Effector memory CD4-positive, alpha-beta T cell (primary cell): ENCODE measurements around the gene TNFRSF25.
"Not testable (repeated sequence)": the region's sequence is repeated elsewhere in the genome, so short reads cannot be mapped to it uniquely, and the experiment has no call there.

Experiments
- DNase-seq, 3 donors: peaks; one replicate each; pipeline ENCODE4 v3.0.0-alpha.2; 2020
- H3K27ac ChIP-seq: 2 replicates; pipeline ENCODE4 v1.7.0; 2013; ENCODE audit warnings: mild to moderate bottlenecking, low read length, moderate library complexity; ENCODE audit not compliant: insufficient read depth, poor library complexity, severe bottlenecking
- H3K27me3 ChIP-seq: replicated peaks from 2 replicates; pipeline ENCODE4 v1.7.0; 2013; ENCODE audit warnings: mild to moderate bottlenecking, low read length; ENCODE audit not compliant: insufficient read depth, control insufficient read depth, poor library complexity, severe bottlenecking
- H3K36me3 ChIP-seq: 2 replicates; pipeline ENCODE4 v1.7.0; 2013; ENCODE audit warnings: mild to moderate bottlenecking, low read length, moderate library complexity; ENCODE audit not compliant: control insufficient read depth, insufficient read depth
- H3K4me1 ChIP-seq: 2 replicates; pipeline ENCODE4 v1.7.0; 2013; ENCODE audit warnings: low read length, mild to moderate bottlenecking; ENCODE audit not compliant: control insufficient read depth, insufficient read depth, poor library complexity, severe bottlenecking
- H3K4me3 ChIP-seq: 2 replicates; pipeline ENCODE4 v1.7.0; 2013; ENCODE audit warnings: low read length, low read depth, mild to moderate bottlenecking; ENCODE audit not compliant: insufficient read depth, poor library complexity, severe bottlenecking
- H3K9me3 ChIP-seq: 2 replicates; pipeline ENCODE4 v1.7.0; 2013; ENCODE audit warnings: mild to moderate bottlenecking, low read length, moderate library complexity; ENCODE audit not compliant: control insufficient read depth

Gene TNFRSF25

GRCh38 chr1:6445062-6445763, 20.8 kb downstream of the TNFRSF25 start:
- H3K27me3 ChIP-seq = peaks cover 19% of the 10 kb centered on the region
- H3K27ac ChIP-seq = no peak overlapping the region
- DNase-seq = no peak

GRCh38 chr1:6444377-6444776, 21.6 kb downstream of the TNFRSF25 start:
- DNase-seq = no peak
- no peaks in the 10 kb centered on the region for H3K36me3 ChIP-seq
- H3K4me1 ChIP-seq = peaks cover 27% of the 10 kb centered on the region
- no peak overlapping the region for H3K4me3 ChIP-seq
- H3K27ac ChIP-seq = no peak overlapping the region
- no peaks in the 10 kb centered on the region for H3K9me3 ChIP-seq
- H3K27me3 ChIP-seq = peaks cover 19% of the 10 kb centered on the region

More at GRCh38 chr1:6445062-6445763, 20.8 kb downstream of the TNFRSF25 start:
- Histone ChIP-seq H3K36me3 (no peaks in the 10 kb centered on the region), H3K4me1 (peaks cover 23% of the 10 kb centered on the region), H3K9me3 (no peaks in the 10 kb centered on the region), H3K4me3 (no peak overlapping the region)

DNA sequence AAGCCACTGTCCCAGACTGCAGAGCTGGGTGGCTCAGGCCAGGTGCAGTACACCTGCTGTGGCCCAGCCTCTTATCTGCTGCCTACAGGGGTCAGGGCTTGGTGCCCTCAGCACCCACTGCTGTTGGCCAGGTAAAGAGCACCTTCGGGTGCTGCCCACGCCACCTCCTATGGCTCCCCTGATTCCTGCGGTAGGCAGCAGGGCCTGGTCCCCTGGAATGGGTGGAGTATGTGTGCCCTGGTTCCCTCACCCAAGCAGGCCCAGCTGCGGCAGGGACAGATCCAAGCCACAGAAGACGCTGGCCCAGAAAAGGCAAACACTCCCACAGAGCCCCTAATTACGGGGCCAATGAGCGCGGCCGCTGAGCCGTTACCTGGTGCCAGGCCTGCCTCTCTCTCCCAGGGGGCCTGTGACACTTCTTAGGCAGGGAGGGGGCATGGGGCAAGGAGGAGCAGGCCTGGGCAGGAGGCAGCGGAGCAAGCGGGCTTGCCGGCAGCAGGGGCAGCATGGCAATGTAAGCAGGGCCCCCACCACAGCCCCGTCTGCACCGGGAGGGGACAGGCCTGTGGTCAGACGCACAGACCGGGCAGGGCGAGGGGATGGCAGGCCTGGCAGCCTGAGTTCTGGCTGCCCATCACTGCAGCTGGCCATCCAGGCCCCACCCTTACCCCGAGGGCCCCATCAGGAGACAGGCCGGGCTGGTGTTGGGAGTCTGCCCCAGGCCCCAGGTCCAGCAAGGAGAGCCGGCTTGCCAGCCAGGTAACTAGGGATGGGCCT, 22.4 kb downstream of the TNFRSF25 start:
- Histone ChIP-seq H3K4me1 (peaks cover 27% of the 10 kb centered on the region), H3K36me3 (no peaks in the 10 kb centered on the region), H3K27ac (no peak overlapping the region), H3K4me3 (no peak overlapping the region), H3K9me3 (no peaks in the 10 kb centered on the region), H3K27me3 (peaks cover 19% of the 10 kb centered on the region)
- no peak for DNase-seq

DNA sequence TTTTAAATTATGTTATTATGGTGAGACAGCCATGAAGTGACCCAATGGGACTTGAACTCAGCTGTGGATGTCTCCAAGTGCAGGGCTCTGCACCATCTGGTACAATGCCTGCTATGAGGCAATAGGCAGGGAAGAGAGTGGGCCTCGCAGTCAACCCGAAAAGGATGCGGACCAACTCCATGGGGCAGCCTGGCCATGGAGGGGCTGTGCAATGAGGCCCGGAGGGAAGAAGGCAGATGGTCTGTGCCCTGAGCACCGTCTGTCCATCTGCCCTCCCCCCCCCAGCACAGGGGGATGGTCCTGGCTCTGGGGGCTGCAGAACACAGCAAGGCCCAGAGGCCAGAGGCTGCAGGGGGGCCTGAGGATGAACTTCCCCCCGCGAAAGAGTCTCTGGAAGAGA, 24.4 kb downstream of the TNFRSF25 start:
- H3K36me3 ChIP-seq = no peaks in the 10 kb centered on the region
- no peaks in the 10 kb centered on the region for H3K9me3 ChIP-seq
- H3K4me3 ChIP-seq = no peak overlapping the region
- no peak overlapping the region for H3K27ac ChIP-seq
- peaks cover 8% of the 10 kb centered on the region for H3K4me1 ChIP-seq
- DNase-seq = no peak
- no peaks in the 10 kb centered on the region for H3K27me3 ChIP-seq

- peak; percentile 66 to 78 (median 76) for DNase-seq
- H3K4me1 ChIP-seq = peaks cover 4% of the 10 kb centered on the region
- no peaks in the 10 kb centered on the region for H3K27me3 ChIP-seq
- no peak overlapping the region for H3K27ac ChIP-seq
- H3K4me3 ChIP-seq = no peak overlapping the region
- H3K36me3 ChIP-seq = no peaks in the 10 kb centered on the region
- H3K9me3 ChIP-seq = no peaks in the 10 kb centered on the region
These were observed 25.5 kb downstream of the TNFRSF25 start for GRCh38 chr1:6440198-6441126.

GRCh38 chr1:6438047-6438525, 27.9 kb downstream of the TNFRSF25 start:
- no peaks in the 10 kb centered on the region for H3K27me3 ChIP-seq
- H3K27ac ChIP-seq = no peak overlapping the region
- no peaks in the 10 kb centered on the region for H3K9me3 ChIP-seq
- H3K36me3 ChIP-seq = no peaks in the 10 kb centered on the region
- peak; percentile 51 to 67 (median 55) for DNase-seq
- no peak overlapping the region for H3K4me3 ChIP-seq
- peaks cover 4% of the 10 kb centered on the region for H3K4me1 ChIP-seq

- not testable (repeated sequence) for H3K27ac ChIP-seq, H3K9me3 ChIP-seq, H3K36me3 ChIP-seq, H3K4me1 ChIP-seq, H3K4me3 ChIP-seq, DNase-seq, H3K27me3 ChIP-seq
These were observed 28.8 kb downstream of the TNFRSF25 start for GRCh38 chr1:6437012-6437700.

- H3K4me3 ChIP-seq, H3K27ac ChIP-seq, H3K9me3 ChIP-seq, H3K27me3 ChIP-seq, DNase-seq, H3K4me1 ChIP-seq, H3K36me3 ChIP-seq: not testable (repeated sequence)
These were observed 29.7 kb downstream of the TNFRSF25 start for GRCh38 chr1:6436277-6436676.

DNA sequence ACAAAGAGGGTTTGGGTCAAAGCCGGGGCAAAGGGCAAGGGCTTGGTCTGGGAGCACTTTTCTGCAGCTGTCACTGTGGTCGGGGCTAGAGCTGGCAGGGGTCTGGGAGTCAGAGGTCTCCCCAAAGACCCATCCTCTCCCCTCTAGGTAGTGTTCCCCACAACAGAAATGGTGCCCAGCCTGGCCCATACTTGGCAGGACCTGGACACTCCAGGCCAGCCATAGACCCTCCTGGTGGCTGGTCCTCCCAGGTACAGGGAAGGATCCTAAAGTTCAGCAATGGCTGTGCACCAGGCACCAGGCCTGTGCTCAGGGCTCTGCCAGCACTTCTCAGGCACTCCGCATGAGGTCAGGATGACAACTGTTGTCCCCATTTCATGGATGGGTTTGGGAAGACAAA, 30.4 kb downstream of the TNFRSF25 start:
- no peak overlapping the region for H3K27ac ChIP-seq
- no peaks in the 10 kb centered on the region for H3K36me3 ChIP-seq
- no peaks in the 10 kb centered on the region for H3K27me3 ChIP-seq
- H3K4me3 ChIP-seq = no peak overlapping the region
- H3K9me3 ChIP-seq = no peaks in the 10 kb centered on the region
- peaks cover 4% of the 10 kb centered on the region for H3K4me1 ChIP-seq
- DNase-seq = no peak
